Measurements from ENCODE around the gene SH3RF3.
"Not testable (repeated sequence)": the region's sequence is repeated elsewhere in the genome, so short reads cannot be mapped to it uniquely, and the experiment has no call there.

The SH3RF3 gene

DNA sequence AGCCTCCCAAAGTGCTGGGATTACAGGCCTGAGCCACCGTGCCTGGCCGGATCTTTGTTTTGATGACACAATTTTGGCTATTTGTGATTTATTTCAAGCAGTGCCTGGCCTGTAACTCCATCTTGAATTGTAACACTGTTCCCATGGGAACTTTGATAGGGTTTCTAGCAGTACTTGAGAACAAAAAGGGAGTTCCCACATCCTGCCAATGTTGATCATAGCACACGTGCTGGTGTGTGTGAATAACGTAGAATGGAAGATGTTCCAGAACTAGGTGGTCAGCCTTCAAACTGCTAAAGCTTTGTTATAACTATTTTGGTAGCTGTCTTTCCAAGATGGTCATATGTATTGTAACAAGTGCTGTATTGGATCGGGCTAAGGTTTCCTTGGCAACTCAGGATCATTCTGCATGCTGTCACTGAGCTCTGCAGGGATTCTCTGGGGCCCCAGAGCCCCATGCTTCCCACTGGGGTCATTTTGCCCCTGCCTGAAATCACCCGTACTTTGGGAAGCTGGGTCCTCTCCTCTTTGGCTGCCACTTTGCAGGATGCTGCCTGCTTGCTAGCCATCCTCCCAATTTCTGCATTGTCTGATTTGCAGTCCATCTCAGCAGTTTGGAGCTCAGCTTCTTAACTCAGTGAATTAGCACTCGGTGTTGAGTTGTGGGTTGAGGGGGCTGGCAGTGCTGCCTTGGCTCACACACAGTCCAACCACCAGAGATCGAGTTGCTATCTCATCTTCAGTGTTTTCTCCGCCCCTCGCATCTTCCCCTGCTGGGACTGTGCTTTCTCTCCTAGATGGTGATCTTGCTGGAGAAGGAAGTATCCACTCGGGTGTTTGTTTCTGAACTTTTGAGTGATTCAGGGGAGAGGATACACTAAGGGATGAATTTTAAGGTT is 26.8 kb downstream of the SH3RF3 start:
- no peak for DNase-seq (ENCODE audit: low read depth in 2 of 3, low spot score in 1 of 3)

DNA sequence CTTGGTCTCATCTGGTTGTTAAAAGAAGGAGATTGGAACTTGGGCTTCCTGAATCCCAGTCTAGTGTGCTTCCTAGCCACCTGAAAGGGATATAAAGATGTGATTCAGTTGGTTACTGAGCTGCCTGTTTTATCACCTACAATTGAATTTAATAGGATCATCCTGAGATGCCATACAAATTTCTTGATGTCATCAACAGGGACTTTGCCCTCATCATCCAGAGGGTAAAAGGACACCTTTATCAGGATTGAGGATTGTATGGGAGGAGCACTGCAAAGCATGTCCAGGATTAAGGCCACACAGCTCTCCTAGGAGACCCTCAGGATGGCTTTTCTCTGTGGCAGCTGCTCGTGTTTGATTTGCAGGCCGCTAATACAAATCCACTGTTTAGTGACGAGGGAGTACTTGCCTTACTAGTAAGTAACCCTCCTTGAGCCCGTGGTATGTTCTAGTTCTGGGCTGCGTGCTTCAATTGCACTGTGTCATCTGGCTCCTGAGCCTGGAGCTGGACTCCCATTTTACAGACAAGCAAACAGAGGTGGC is 28.6 kb downstream of the SH3RF3 start:
- no peak for DNase-seq (ENCODE audit: low read depth in 2 of 3, low spot score in 1 of 3)

DNA sequence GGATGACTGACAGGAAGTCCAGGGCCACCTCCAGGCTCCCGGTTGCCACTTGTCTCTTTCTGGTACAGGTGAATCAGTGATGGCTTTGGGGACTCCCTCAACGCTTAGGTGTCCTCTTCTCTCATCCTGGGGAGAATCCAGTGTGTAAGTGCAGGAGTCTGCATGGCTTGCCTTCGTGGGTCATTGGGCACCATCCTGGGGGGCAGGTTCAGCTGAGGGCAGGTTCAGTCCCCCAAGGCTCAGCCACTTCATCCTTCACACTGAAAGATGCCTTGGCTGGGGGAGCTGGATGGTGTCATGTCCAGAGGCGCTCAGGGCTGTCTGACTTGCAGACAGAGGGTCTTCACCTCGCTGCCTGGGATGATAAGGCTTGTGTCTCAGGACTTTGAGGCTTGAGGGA is 29.2 kb downstream of the SH3RF3 start:
- DNase-seq (ENCODE audit: low read depth in 2 of 3, low spot score in 1 of 3) = no peak

DNA sequence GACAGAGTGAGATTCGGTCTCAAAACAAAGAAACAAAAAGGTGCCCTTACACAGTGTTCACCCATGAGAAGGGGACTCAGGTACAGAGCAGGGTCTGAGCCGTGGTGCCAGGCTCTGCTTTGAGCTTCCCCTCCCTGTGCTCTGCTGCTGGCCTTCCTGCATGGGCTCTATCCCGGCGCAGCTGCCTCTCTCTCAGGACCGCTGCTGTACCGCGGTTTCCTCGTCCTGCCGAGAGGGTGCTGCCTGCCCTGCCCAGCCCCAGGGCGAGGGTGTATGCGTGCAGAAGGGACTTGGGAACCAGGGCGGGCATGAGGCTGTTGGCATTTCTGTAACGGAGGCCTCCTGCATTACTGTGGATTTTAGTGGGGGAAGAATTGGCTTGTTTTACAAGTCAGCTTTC is 30.1 kb downstream of the SH3RF3 start:
- DNase-seq (ENCODE audit: low read depth in 2 of 3, low spot score in 1 of 3) = no peak

DNA sequence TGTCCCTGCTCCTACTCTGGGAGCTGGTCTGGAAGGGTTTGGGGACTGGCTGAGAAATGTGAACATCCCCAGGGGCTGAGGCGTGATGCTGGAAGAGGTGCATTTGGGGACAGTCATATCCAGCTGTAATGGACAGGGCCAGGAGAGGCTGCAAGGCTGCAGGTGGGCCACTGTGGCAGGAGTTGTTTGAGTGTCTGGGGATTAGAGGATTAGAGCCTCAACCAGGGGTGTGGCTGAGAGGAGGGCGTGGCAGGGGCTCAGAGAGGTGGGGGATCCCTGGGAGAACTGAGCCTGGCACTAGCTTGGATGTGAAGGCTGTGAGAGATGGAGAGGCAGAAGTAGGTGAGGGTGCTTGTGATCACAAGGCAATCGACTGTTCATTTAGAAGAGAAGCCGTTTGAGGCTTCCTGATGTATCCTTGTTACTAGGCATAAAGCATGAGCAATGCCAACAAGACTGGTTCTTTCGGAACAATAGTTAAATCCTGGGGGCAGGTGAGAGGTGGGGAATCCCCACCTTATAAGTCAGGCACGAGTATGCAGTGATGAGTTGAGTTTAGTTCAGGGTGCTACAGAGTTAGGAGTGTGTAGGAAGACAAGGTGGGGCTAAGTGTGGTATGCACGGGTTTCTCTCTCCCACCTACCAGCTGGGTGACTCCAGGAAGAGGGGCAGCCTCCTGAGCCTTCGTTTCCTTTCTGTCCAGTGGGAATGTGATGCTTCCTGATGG is 31.9 kb downstream of the SH3RF3 start:
- no peak for DNase-seq (ENCODE audit: low read depth in 2 of 3, low spot score in 1 of 3)

DNA sequence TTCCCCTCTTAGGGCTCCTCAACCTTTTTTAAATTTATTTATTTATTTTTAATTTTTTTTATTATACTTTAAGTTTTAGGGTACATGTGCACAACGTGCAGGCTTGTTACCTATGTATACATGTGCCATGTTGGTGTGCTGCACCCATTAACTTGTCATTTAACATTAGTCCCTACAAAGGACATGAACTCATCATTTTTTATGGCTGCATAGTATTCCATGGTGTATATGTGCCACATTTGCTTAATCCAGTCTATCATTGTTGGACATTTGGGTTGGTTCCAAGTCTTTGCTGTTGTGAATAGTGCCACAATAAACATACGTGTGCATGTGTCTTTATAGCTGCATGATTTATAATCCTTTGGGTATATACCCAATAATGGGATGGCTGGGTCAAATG is 33.4 kb downstream of the SH3RF3 start:
- DNase-seq (ENCODE audit: low read depth in 2 of 3, low spot score in 1 of 3) = not testable (repeated sequence)

DNA sequence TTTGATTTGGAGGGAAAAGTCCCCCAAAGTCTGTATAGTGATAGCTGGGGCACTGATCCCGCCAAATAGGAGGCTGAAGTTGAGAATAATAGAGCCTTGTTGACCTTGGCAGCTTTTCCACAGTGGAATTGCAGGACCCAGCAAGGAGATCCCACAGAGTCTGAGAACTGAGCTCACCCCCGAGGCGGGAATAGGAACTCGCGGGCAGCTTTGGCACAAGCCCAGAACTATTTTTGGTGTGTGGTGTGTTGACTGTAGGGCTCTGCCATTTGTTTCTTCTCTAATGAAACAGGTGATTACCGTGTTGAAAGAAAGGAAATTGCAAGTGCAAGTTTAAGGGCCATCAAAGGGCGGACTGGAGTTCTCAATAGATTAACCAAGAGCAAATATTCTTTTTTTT is 34.0 kb downstream of the SH3RF3 start:
- DNase-seq (ENCODE audit: low read depth in 2 of 3, low spot score in 1 of 3) = no peak

DNA sequence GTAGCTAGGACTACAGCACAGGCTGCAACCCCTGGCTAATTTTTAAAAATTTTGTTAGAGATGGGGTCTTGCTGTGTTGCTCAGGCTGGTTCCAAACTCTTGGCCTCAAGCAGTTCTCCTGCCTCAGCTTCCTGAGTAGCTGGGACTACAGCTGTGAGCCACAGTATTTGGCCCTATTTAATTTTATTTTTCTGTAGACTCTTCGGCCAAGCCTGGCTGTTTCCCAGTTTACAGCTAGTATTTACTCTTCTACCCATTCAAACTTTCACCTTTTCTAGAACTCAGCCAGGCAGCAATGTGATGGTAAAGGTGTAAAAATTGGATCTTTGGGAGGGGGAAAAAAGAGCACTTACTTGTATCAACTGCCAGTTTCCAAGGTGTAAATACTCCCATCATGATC is 35.3 kb downstream of the SH3RF3 start:
- DNase-seq (ENCODE audit: low read depth in 2 of 3, low spot score in 1 of 3) = no peak

DNA sequence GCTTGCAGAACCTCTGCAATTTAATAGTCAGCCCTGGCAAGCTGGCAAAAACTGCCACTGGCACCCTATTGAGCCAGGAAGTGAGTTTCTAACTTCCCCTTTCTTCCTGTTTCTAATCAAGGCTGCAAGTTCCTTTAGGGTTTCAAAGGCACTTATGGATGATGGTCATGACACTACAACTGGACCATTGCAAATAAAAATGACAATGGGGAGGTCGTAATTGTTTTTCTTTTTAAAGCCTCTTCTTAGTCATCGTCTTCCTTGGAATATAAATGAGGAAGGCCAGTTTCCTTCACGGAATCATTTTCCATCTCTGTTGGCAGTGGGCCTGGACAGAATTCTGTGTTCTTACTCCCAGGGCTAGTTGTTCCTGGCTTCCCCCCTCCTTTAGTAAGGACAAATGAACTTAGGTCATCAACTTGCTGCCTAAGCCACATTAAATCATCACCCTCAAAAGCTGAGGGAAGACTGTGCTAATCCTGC is 35.8 kb downstream of the SH3RF3 start:
- DNase-seq (ENCODE audit: low read depth in 2 of 3, low spot score in 1 of 3) = no peak

DNA sequence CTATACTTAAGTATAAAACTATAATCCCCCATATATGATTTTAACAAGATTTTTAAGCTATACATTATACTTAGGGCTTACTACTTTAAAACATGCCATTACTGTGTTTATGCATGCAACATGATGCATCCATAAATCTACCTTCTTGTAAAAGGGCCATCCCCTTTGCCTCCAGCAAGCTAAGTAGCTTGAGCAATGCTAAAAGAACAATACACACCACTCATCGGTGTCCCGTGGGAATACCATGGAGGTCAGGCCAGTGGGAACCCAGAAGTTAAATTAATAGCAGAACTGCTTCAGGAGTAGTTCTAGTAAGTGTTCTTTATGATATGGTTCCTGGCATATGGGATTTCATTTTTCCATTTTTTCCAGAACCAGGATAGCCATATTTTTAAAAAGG is 37.8 kb downstream of the SH3RF3 start:
- DNase-seq (ENCODE audit: low read depth in 2 of 3, low spot score in 1 of 3) = no peak

DNA sequence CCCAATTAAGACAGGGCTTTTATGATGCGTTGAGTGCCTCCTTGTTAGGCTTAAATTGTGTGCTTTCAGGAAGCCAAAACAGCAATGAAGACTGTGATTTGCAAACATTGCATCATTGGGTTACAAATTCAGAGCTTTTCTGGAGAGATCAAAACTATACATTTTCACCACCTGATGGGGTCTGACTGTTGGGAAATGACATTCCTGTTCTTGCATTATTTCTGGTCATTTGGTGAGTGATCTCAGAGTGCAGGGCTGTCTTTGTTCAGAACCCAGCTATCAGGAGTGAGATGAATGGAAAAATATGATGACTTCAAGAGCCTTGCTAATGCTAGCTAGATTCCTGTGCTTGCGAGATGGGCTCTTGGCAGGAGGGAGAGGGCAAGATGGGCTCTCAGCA is 39.1 kb downstream of the SH3RF3 start:
- DNase-seq (ENCODE audit: low read depth in 2 of 3, low spot score in 1 of 3) = no peak

DNA sequence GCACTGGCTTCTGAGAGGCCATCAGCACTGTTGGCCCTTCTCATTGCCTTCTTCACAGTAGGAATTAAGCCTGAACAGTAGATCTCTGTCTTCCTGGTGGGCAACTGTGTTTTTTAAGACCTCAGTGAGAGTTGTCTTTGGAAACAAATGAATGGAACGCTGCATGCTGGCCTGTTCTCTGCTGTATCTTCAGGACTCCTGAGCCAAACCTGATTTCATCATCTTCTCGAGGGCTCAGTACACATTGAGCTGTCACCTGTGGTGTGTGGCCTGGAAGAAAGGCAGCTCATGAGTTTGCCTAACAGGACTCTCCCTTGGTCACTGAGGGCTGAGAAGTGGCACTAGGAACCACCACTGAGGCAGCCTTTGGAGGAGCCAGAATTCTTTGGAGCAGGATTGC is 39.7 kb downstream of the SH3RF3 start:
- DNase-seq (ENCODE audit: low read depth in 2 of 3, low spot score in 1 of 3) = no peak

DNA sequence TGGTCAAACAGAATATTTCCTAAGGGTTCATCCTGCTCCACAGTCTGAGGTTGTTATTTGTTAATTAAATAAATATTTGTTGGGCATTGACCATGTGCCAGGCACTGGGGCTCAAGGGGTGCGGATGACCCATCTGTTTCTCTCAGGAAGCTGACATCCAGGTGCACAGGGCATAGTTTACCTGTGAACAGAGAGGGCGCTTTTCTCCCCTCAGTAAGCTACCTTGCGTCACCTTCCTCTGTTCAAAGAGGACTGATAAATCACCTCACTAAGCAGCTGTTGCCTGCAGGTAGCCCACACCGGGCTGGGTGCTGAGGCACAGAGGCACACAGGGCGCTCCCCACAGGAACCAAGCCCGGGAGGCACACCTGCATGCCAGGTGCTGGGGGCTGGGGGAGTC is 41.6 kb downstream of the SH3RF3 start:
- DNase-seq (ENCODE audit: low read depth in 2 of 3, low spot score in 1 of 3) = no peak

DNA sequence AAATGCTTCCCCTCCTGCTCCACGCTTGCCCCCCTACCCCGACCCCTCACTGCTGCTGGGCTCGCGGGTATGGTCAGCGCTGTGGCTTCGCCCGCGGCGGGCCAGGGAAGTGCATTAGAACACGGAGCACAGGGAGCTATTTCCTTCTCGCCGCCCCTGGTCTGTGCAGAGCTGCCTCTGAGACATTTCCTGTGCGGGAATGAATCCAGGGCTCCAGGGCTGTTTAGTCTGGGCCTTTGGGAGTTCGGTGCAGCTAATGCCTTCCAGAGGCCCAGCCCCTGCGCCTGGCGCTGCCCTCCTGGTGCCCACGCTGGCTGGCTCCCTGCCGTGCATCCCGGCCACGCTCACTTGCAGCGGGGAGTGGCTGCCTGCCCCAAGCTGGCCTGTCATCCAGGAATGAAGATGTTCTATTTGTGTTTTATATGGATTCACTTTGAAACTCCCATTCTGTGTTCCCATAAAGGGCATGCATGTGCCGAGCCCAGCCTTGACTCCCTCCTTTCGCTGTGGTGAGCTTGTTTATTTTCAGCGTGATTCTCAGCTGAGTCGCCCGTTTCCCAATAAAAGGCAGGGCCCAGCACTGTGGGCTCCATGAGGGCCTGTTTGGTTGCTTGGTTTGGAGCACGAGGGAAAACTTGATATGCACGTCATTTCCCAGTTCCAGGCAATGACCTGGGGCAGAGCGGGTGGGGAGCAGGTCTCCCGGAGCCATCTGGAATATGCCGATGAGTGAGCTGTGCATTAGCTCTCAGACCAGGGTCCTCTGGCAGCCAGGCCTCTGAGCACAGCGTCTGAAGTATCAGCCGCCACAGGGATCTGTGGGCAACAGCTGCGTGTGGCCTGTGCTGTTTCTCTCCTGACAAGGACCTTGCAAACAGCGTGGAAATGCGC is 42.7 kb downstream of the SH3RF3 start:
- no peak for DNase-seq (ENCODE audit: low read depth in 2 of 3, low spot score in 1 of 3)

DNA sequence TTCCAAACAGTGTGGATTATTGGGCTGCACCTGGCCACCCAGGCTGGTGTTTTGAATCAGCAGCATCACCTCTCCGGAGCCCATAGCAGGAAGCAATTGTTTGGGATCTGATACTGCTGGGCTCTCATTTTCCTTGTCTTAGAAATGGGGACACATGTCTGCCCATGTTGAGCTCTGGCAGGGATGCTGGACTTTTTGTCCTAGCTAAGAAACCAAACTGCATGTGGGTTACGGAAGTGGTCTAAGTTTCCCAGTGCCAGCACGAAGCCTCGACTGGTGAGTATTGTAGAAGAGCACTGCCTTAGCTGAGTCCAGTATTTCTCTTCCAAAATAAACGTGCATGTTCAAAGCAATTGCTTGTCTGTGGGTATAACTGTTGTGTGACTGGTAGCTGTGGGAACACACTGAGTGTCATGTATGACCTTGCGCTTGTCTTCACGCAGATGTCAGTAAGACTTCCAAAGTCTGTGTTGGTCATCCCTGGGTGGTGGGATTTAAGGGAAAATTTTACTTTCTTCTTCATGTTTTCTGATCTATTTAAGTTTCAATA is 43.6 kb downstream of the SH3RF3 start:
- DNase-seq (ENCODE audit: low read depth in 2 of 3, low spot score in 1 of 3) = no peak

DNA sequence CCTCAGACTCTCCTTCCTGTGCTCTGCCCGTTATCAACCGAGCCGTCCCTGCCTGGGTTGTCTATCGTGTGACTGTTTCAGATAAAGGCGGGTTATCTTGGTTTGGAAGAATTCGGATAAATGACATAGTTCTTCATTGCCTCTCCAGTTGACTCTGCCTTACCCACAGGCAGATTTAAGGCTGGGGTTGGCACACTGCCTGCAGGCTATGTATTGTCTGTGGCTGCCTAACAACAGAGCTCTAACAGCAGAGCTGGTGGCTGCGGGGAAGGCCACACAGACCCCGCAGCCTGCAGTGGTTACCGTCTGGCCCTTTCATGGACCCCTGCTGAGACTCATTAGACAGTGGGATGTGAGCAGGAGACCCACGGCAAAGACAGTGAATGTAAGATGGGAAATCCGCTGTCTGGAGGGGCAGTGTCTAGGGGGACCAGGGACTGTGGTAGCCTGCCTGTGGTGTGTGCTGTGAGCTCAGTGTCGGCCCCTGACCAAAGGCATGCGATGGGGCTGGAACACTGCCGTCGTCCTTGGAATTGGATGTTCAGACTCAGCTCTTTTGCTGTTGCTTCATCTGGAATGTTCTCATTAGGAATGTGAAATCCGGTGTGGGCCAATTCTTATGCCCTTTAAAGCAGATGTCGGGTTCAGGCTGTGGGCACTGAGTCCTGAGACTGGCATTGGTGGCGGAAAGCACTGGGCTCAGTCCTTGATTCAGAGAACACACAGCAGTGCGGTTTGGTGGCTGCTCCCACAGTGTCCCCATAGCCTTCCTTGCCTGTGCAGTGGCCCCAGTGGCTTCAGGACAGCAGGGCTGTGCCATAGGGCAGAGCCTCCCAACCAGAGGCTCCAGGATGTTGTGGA is 44.5 kb downstream of the SH3RF3 start:
- DNase-seq (ENCODE audit: low read depth in 2 of 3, low spot score in 1 of 3) = no peak

DNA sequence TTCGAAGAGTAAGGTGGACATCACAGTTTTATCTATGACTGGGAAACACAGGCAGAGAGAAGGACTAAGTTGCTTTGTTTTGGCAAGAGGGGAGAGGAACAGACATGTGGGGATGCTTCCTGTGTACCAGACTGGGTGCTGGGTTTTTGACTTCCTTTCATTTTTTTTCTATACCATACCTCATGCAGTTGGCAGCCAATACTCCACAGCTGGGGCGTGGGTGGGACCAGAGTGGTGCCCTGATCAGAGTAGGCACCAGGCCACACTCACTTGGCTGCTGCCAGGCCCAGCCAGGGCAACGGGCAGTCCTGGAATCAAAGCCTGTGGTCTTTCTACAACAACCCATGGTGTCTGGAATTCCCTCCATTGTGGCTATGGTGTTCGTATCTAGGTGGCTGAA is 45.2 kb downstream of the SH3RF3 start:
- DNase-seq (ENCODE audit: low read depth in 2 of 3, low spot score in 1 of 3) = no peak

DNA sequence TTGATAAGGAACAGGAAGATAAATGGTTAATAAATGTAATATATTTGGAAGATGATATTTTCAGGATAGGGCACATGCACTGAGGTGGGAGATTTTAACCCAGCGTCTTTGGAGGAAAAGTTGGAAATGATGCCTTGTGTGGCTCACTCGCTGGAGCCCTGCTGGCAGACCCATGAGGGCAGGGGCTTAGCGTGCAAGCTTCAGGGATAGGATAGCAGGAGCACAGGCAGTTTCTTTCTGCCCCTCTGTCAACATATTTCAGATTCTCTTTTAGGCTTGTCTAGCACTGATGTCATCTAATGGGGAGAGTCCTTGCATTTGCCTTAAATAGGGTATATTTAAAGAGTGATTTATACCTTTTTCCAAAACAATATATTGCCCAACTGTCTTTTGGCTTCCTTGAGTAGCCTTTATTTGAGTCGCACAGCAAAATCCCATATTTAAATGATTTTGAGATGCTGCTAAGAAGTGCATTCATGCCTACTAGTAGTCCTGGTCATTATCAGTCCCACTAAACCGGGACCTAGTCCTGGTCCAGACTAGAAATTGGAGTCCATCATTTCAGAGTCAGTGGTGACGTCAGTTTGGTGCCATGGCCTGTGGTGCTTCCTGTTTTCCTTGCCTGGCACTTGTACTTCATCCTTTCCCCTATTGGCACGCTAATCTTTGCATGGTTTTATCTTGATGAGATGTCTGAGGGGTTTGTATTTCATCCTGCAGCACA is 45.8 kb downstream of the SH3RF3 start:
- DNase-seq (ENCODE audit: low read depth in 2 of 3, low spot score in 1 of 3) = no peak

DNA sequence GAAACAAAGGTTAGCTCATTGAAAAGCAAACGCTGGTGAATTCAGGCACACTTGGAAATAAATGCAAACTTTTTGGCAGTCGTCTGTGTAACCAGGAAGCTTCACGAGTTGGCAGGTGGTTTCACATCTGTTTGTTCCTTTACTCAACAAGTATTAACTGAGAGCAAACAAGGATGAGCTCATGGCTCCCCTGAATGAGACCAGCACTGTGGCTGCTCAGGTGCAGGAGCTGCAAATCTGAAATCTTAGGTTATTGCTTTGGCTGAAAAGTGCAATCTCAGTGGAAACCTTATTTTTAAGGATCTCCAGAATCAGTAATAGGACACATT is 46.3 kb downstream of the SH3RF3 start:
- no peak for DNase-seq (ENCODE audit: low read depth in 2 of 3, low spot score in 1 of 3)
